ENCODE results near the gene SDR42E1.

Gene SDR42E1

GRCh38 chr16:82037666-82038065 lies 26.4 kb upstream of the SDR42E1 start:
- Histone ChIP-seq H3K9me3 (ENCODE audit: control insufficient read depth, low read length) (no peaks in the 10 kb centered on the region), H3K27ac (ENCODE audit: low read depth, low read length, severe bottlenecking) (no peak overlapping the region), H3K36me3 (ENCODE audit: control insufficient read depth, insufficient read depth, low read length) (no peaks in the 10 kb centered on the region), H3K4me1 (ENCODE audit: control insufficient read depth, insufficient read depth, low read length, poor library complexity, severe bottlenecking) (no peaks in the 10 kb centered on the region), H3K4me3 (ENCODE audit: extremely low read depth, insufficient read depth, low read length, poor library complexity, severe bottlenecking) (no peak overlapping the region)
- WGBS, 2 experiments (ENCODE audit: insufficient coverage in 2 of 2): 83 to 92% methylated on average over 1 of the region's 2 CpGs

GRCh38 chr16:82037251-82037650 lies 26.0 kb upstream of the SDR42E1 start:
- Histone ChIP-seq H3K9me3 (ENCODE audit: control insufficient read depth, low read length) (no peaks in the 10 kb centered on the region), H3K36me3 (ENCODE audit: control insufficient read depth, insufficient read depth, low read length) (no peaks in the 10 kb centered on the region), H3K4me1 (ENCODE audit: control insufficient read depth, insufficient read depth, low read length, poor library complexity, severe bottlenecking) (no peaks in the 10 kb centered on the region), H3K27ac (ENCODE audit: low read depth, low read length, severe bottlenecking) (no peak overlapping the region), H3K4me3 (ENCODE audit: extremely low read depth, insufficient read depth, low read length, poor library complexity, severe bottlenecking) (no peak overlapping the region)
- 80 to 93% methylated on average over 1 to 2 of the region's 4 CpGs for WGBS, 2 experiments (ENCODE audit: insufficient coverage in 2 of 2)

DNA sequence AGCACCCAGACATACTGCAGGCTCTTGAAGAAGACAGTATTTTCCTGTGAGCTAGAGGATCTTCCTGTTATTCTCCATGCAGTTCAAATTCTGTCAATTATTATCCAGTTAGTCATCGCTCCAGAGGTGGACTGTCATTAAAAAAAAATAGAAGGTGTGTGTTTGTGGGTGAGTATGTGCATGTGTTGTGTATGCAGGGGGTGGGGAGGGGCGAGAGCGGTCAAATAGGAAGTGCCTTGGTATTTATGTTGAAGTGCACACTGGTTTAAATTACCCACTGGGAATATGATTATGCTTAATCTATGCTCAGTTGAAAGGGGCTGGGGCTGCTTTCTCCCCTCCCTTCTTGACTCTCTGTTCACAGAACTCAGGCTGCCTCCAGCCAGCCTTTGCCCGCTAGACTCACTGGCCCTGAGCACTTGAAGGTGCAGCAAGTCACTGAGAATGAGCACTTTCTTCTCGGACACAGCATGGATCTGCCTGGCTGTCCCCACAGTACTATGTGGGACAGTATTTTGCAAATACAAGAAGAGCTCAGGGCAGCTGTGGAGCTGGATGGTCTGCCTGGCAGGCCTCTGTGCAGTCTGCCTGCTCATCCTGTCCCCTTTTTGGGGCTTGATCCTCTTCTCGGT lies 23.8 kb upstream of the SDR42E1 start, which contains the start of gene HSD17B2:
HSD17B2 (plus strand) TSS at position 273 of the 632 bp plus-strand sequence; CDS start at position 445, 172 bp downstream.
- Histone ChIP-seq H3K36me3 (ENCODE audit: control insufficient read depth, insufficient read depth, low read length) (no peaks in the 10 kb centered on the region), H3K4me1 (ENCODE audit: control insufficient read depth, insufficient read depth, low read length, poor library complexity, severe bottlenecking) (no peaks in the 10 kb centered on the region), H3K9me3 (ENCODE audit: control insufficient read depth, low read length) (no peaks in the 10 kb centered on the region), H3K27ac (ENCODE audit: low read depth, low read length, severe bottlenecking) (no peak within 1 kb of the TSS), H3K4me3 (ENCODE audit: extremely low read depth, insufficient read depth, low read length, poor library complexity, severe bottlenecking) (no peak within 1 kb of the TSS)
- WGBS, 2 experiments (ENCODE audit: insufficient coverage in 2 of 2): 87 to 98% methylated on average over 4 to 6 of the region's 6 CpGs

DNA sequence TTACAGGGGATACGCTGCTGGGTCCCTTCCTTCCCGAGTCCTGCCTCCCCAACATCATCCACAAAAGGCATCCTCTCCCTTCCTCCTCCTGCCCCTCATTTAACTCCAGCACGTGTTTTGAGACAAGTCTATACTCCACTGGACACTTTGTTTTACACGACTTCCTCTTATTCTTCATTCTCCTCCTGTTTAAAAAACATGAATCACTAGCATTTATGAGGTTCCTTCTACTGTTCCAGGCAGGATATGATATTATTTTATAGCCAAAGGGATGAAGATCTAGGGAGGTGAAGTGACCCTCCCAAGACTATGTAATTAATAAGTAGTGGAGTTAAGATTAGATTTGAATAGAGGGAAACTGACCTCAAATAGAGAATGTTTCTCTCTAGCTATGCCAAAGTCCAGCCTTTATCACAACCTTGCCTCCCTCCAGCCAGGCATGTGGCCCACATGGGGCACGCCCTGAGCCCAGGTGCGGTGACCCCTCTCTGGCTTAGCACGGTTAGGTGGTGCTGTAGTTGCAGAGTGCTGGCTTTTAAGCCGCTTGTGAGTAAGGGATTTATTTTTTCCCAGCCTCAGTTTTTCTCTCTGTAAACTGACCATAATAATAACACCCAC lies 22.5 kb upstream of the SDR42E1 start:
- Histone ChIP-seq H3K36me3 (ENCODE audit: control insufficient read depth, insufficient read depth, low read length) (no peaks in the 10 kb centered on the region), H3K4me3 (ENCODE audit: extremely low read depth, insufficient read depth, low read length, poor library complexity, severe bottlenecking) (no peak overlapping the region), H3K9me3 (ENCODE audit: control insufficient read depth, low read length) (no peaks in the 10 kb centered on the region), H3K4me1 (ENCODE audit: control insufficient read depth, insufficient read depth, low read length, poor library complexity, severe bottlenecking) (no peaks in the 10 kb centered on the region), H3K27ac (ENCODE audit: low read depth, low read length, severe bottlenecking) (no peak overlapping the region)
- WGBS, 2 experiments (ENCODE audit: insufficient coverage in 2 of 2): 87 to 94% methylated on average over 2 to 3 of the region's 8 CpGs

GRCh38 chr16:82033006-82033405 lies 21.7 kb upstream of the SDR42E1 start:
- H3K36me3 ChIP-seq (ENCODE audit: control insufficient read depth, insufficient read depth, low read length): no peaks in the 10 kb centered on the region
- WGBS, 2 experiments (ENCODE audit: insufficient coverage in 2 of 2): 78 to 98% methylated on average over 4 to 5 of the region's 6 CpGs
- no peak overlapping the region for H3K27ac ChIP-seq (ENCODE audit: low read depth, low read length, severe bottlenecking)
- no peaks in the 10 kb centered on the region for H3K9me3 ChIP-seq (ENCODE audit: control insufficient read depth, low read length)
- no peaks in the 10 kb centered on the region for H3K4me1 ChIP-seq (ENCODE audit: control insufficient read depth, insufficient read depth, low read length, poor library complexity, severe bottlenecking)
- H3K4me3 ChIP-seq (ENCODE audit: extremely low read depth, insufficient read depth, low read length, poor library complexity, severe bottlenecking): no peak overlapping the region

DNA sequence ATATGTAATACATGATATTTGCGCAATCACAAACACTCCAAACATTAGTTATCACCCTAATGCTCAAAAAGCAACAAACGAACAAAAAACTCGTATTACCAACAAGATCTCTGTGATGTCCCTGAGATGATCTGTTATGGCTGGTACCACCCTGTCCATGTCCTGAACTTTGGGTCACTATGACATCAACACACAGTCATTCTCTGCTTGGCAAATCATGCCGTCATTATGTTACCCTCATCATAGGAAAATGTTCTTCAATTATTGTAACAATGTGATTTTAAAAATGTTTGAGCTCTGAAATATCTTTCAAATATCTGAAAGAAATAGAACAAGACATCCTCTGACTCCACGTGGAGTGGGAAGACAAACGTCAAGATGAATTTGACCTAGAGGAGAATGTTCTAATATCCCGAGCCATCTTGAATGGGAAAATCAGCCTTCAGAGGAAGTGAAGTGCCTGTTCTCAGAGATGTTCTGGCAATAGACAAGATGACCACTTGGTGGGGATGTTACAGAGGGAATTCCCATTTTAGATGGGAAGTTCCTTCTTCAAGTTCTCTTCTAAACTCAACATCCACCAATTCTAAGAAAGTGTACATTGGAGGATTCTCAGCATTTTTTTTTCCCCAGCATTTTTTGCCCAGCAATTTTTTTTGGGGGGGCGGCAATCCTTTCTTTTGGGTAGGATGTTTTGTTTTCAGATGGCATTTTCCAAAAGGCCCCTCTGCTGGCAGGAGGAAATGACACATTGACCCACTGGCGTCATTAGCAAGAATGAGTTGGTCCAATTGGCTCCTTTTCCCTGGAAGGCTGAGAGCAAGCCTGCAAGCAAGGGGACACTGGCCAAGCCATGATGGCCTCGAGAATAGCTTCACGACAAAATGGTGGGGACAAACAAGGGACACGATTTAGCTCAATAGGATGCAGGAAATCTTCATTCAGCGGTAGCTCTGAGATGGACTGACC lies 20.1 kb upstream of the SDR42E1 start:
- H3K36me3 ChIP-seq (ENCODE audit: control insufficient read depth, insufficient read depth, low read length): no peaks in the 10 kb centered on the region
- no peak overlapping the region for H3K27ac ChIP-seq (ENCODE audit: low read depth, low read length, severe bottlenecking)
- 67 to 72% methylated on average over 9 to 10 of the region's 13 CpGs for WGBS, 2 experiments (ENCODE audit: insufficient coverage in 2 of 2)
- H3K9me3 ChIP-seq (ENCODE audit: control insufficient read depth, low read length): no peaks in the 10 kb centered on the region
- H3K4me3 ChIP-seq (ENCODE audit: extremely low read depth, insufficient read depth, low read length, poor library complexity, severe bottlenecking): no peak overlapping the region
- H3K4me1 ChIP-seq (ENCODE audit: control insufficient read depth, insufficient read depth, low read length, poor library complexity, severe bottlenecking): no peaks in the 10 kb centered on the region

DNA sequence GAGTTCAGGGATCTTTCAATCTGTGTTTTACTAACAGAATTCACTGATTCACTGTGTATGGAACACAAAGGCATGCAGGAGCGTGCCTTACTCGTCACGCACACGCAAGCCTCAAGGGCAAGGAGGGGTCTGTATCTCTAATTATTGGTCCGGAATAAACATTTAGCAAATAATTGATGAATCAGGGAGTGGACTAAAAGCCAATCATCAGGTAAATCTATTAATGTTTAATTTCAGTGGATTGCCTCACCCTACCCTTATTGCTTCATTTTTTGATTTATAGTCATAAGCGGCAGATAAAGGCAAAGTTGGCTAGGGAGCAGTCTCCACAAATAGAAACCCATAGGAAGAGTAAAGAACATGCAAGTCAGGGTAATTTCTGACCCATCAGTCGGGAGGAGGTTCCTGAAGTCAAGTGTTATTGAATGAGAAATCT lies 16.4 kb upstream of the SDR42E1 start:
- Histone ChIP-seq H3K4me1 (ENCODE audit: control insufficient read depth, insufficient read depth, low read length, poor library complexity, severe bottlenecking) (no peaks in the 10 kb centered on the region), H3K4me3 (ENCODE audit: extremely low read depth, insufficient read depth, low read length, poor library complexity, severe bottlenecking) (no peak overlapping the region), H3K9me3 (ENCODE audit: control insufficient read depth, low read length) (no peaks in the 10 kb centered on the region), H3K36me3 (ENCODE audit: control insufficient read depth, insufficient read depth, low read length) (no peaks in the 10 kb centered on the region), H3K27ac (ENCODE audit: low read depth, low read length, severe bottlenecking) (no peak overlapping the region)
- WGBS, 2 experiments (ENCODE audit: insufficient coverage in 2 of 2): 93 to 95% methylated on average over 4 to 5 of the region's 7 CpGs

DNA sequence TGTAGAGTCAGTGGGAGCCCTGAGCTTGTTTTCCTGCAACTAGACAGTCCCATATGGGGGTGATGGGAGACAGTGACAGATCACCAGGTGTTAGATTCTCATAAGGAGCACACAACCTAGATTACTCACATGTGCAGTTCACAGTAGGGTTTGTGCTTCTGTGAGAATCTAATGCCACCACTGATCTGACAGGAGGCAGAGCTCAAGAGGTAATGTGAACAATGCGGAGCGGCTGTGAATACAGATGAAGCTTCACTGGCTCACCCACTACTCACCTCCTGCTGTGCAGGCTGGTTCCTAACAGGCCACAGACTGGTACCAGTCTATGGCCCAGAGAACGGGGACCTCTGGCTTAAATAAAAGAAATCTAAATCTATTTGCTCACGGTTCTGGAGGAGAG lies 13.6 kb upstream of the SDR42E1 start:
- no peaks in the 10 kb centered on the region for H3K9me3 ChIP-seq (ENCODE audit: control insufficient read depth, low read length)
- WGBS, 2 experiments (ENCODE audit: insufficient coverage in 2 of 2): 88 to 93% methylated on average over 3 to 4 of the region's 4 CpGs
- H3K27ac ChIP-seq (ENCODE audit: low read depth, low read length, severe bottlenecking): no peak overlapping the region
- H3K36me3 ChIP-seq (ENCODE audit: control insufficient read depth, insufficient read depth, low read length): no peaks in the 10 kb centered on the region
- no peaks in the 10 kb centered on the region for H3K4me1 ChIP-seq (ENCODE audit: control insufficient read depth, insufficient read depth, low read length, poor library complexity, severe bottlenecking)
- H3K4me3 ChIP-seq (ENCODE audit: extremely low read depth, insufficient read depth, low read length, poor library complexity, severe bottlenecking): no peak overlapping the region

- Histone ChIP-seq H3K27ac (ENCODE audit: low read depth, low read length, severe bottlenecking) (no peak overlapping the region), H3K4me1 (ENCODE audit: control insufficient read depth, insufficient read depth, low read length, poor library complexity, severe bottlenecking) (no peaks in the 10 kb centered on the region), H3K36me3 (ENCODE audit: control insufficient read depth, insufficient read depth, low read length) (no peaks in the 10 kb centered on the region), H3K4me3 (ENCODE audit: extremely low read depth, insufficient read depth, low read length, poor library complexity, severe bottlenecking) (no peak overlapping the region), H3K9me3 (ENCODE audit: control insufficient read depth, low read length) (no peaks in the 10 kb centered on the region)
- 100% methylated on average over 1 of the region's 1 CpG for WGBS, 2 experiments (ENCODE audit: insufficient coverage in 2 of 2)
Measured at GRCh38 chr16:82024316-82024715, 13.0 kb upstream of the SDR42E1 start.

DNA sequence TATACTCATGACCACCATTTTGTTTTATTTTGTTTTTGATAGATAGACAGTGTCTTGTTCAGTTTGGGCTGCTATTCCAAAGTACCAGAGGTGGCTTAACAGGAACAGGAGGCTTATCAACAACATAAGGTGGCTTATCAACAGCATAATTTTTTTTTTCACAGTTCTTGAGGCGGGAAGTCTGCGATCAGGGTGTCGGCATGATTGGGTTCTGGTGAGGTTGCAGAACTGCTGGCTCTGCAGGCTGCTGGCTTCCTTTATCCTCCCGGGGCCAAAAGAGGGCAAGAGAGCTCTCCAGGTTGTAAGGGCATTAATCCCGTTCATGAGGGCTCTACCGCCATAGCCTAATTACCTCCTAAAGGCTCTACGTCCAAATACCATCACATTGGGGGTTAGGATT lies 11.9 kb upstream of the SDR42E1 start:
- Histone ChIP-seq H3K9me3 (ENCODE audit: control insufficient read depth, low read length) (no peaks in the 10 kb centered on the region), H3K4me3 (ENCODE audit: extremely low read depth, insufficient read depth, low read length, poor library complexity, severe bottlenecking) (no peak overlapping the region), H3K4me1 (ENCODE audit: control insufficient read depth, insufficient read depth, low read length, poor library complexity, severe bottlenecking) (no peaks in the 10 kb centered on the region), H3K27ac (ENCODE audit: low read depth, low read length, severe bottlenecking) (no peak overlapping the region), H3K36me3 (ENCODE audit: control insufficient read depth, insufficient read depth, low read length) (no peaks in the 10 kb centered on the region)
- WGBS, 2 experiments (ENCODE audit: insufficient coverage in 2 of 2): 60 to 79% methylated on average over 2 to 5 of the region's 7 CpGs

All from mesodermal cell (in vitro differentiated cells).